Neutrophil (primary cell): ENCODE data around the gene ANKS1B.

ENCODE experiments used
- H3K27ac ChIP-seq: fragments of 200-600 bp; sonication (generic); 2 replicates; pipeline ENCODE4 v1.5.1; 2016; ENCODE audit warnings: mild to moderate bottlenecking, moderate library complexity
- H3K27me3 ChIP-seq: fragments of 200-600 bp; sonication (generic); 2 replicates; pipeline ENCODE4 v1.6.0; 2016; ENCODE audit warnings: mild to moderate bottlenecking
- H3K36me3 ChIP-seq: fragments of 200-600 bp; sonication (generic); 2 replicates; pipeline ENCODE4 v1.5.1; 2017
- H3K4me1 ChIP-seq, 2 experiments: fragments of 200-600 bp in 1 of 2; sonication (generic) in 1 of 2; 1 replicate in 1 of 2; 2 replicates in 1 of 2; pipeline versions ENCODE4 v1.5.1 to v1.6.1; 2013 to 2016; ENCODE audit warnings: low read depth in 1 of 2, low read length in 1 of 2, mild to moderate bottlenecking in 1 of 2, moderate library complexity in 1 of 2; ENCODE audit not compliant: control insufficient read depth in 1 of 2, insufficient read depth in 1 of 2
- H3K4me3 ChIP-seq, 2 experiments: fragments of 200-600 bp in 1 of 2; sonication (generic) in 1 of 2; 1 replicate in 1 of 2; 2 replicates in 1 of 2; pipeline ENCODE4 v1.5.1; 2013 to 2016; ENCODE audit warnings: low read depth in 1 of 2, low read length in 1 of 2, mild to moderate bottlenecking in 1 of 2, moderate library complexity in 1 of 2
- H3K9me3 ChIP-seq: fragments of 200-600 bp; sonication (generic); 2 replicates; pipeline ENCODE4 v1.5.1; 2016
- CTCF ChIP-seq: fragments of 200-600 bp; sonication (generic); IDR thresholded peaks from 2 replicates; pipeline ENCODE4 v1.5.1; 2016; ENCODE audit warnings: antibody characterized with exemption

Gene ANKS1B

GRCh38 chr12:99704458-99704857 lies 280.3 kb downstream of the ANKS1B start:
- Histone ChIP-seq H3K4me1 (no peaks in the 10 kb centered on the region), H3K27ac (no peak overlapping the region), H3K9me3 (no peaks in the 10 kb centered on the region), H3K36me3 (no peaks in the 10 kb centered on the region), H3K27me3 (no peaks in the 10 kb centered on the region), H3K4me3 (no peak overlapping the region)
- no peak for TF ChIP-seq CTCF

GRCh38 chr12:99704036-99704435 lies 280.7 kb downstream of the ANKS1B start:
- Histone ChIP-seq H3K36me3 (no peaks in the 10 kb centered on the region), H3K27ac (no peak overlapping the region), H3K4me3 (no peak overlapping the region), H3K27me3 (no peaks in the 10 kb centered on the region), H3K4me1 (no peaks in the 10 kb centered on the region), H3K9me3 (no peaks in the 10 kb centered on the region)
- no peak for TF ChIP-seq CTCF

GRCh38 chr12:99700032-99700431 lies 284.7 kb downstream of the ANKS1B start:
- Histone ChIP-seq H3K36me3 (no peaks in the 10 kb centered on the region), H3K27me3 (no peaks in the 10 kb centered on the region), H3K4me3 (no peak overlapping the region), H3K9me3 (no peaks in the 10 kb centered on the region), H3K4me1 (no peaks in the 10 kb centered on the region), H3K27ac (no peak overlapping the region)
- TF ChIP-seq CTCF: no peak

GRCh38 chr12:99695050-99695449 lies 289.7 kb downstream of the ANKS1B start:
- Histone ChIP-seq H3K27me3 (no peaks in the 10 kb centered on the region), H3K9me3 (no peaks in the 10 kb centered on the region), H3K27ac (no peak overlapping the region), H3K4me1 (no peaks in the 10 kb centered on the region), H3K4me3 (no peak overlapping the region), H3K36me3 (no peaks in the 10 kb centered on the region)
- TF ChIP-seq CTCF: no peak

GRCh38 chr12:99686142-99686541 lies 298.6 kb downstream of the ANKS1B start:
- Histone ChIP-seq H3K27me3 (no peaks in the 10 kb centered on the region), H3K9me3 (no peaks in the 10 kb centered on the region), H3K4me1 (no peaks in the 10 kb centered on the region), H3K4me3 (no peak overlapping the region), H3K36me3 (no peaks in the 10 kb centered on the region), H3K27ac (no peak overlapping the region)
- no peak for TF ChIP-seq CTCF

GRCh38 chr12:99680276-99680675 lies 304.5 kb downstream of the ANKS1B start:
- Histone ChIP-seq H3K4me1 (no peaks in the 10 kb centered on the region), H3K9me3 (no peaks in the 10 kb centered on the region), H3K27me3 (no peaks in the 10 kb centered on the region), H3K27ac (no peak overlapping the region), H3K4me3 (no peak overlapping the region), H3K36me3 (no peaks in the 10 kb centered on the region)
- TF ChIP-seq CTCF: no peak
